ENCODE data around the gene HILPDA.
"Not testable (repeated sequence)": the region's sequence is repeated elsewhere in the genome, so short reads cannot be mapped to it uniquely, and the experiment has no call there.

GRCh38 chr7:128463345-128463744 lies 7.7 kb downstream of the HILPDA start:
- TF ChIP-seq, protein P1, sequence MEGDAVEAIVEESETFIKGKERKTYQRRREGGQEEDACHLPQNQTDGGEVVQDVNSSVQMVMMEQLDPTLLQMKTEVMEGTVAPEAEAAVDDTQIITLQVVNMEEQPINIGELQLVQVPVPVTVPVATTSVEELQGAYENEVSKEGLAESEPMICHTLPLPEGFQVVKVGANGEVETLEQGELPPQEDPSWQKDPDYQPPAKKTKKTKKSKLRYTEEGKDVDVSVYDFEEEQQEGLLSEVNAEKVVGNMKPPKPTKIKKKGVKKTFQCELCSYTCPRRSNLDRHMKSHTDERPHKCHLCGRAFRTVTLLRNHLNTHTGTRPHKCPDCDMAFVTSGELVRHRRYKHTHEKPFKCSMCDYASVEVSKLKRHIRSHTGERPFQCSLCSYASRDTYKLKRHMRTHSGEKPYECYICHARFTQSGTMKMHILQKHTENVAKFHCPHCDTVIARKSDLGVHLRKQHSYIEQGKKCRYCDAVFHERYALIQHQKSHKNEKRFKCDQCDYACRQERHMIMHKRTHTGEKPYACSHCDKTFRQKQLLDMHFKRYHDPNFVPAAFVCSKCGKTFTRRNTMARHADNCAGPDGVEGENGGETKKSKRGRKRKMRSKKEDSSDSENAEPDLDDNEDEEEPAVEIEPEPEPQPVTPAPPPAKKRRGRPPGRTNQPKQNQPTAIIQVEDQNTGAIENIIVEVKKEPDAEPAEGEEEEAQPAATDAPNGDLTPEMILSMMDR (conservative IDR thresholded peaks at IDR 0.05 in 1 of 2, IDR thresholded peaks at IDR 0.05 in 1 of 2; ENCODE audit: extremely low read depth in 1 of 2, insufficient read depth in 1 of 2, low read depth in 1 of 2, low read length in 2 of 2) = not testable (repeated sequence)
- not testable (repeated sequence) for TF ChIP-seq EZH2 (IDR thresholded peaks at IDR 0.05; ENCODE audit: borderline replicate concordance, low read length)

Data from mammary epithelial cell (primary cell).